LNCAP (cell line): ENCODE results near the gene TMEM255A.

Source experiments
- TF ChIP-seq, protein P1 (sequence below): fragments of 450-650 bp; IDR thresholded peaks from 2 replicates; pipeline ENCODE4 v1.5.1; 2017; ENCODE audit warnings: mild to moderate bottlenecking

The TMEM255A gene

GRCh38 chrX:120315776-120316175, 4.5 kb upstream of the TMEM255A start:
- TF ChIP-seq, protein P1, sequence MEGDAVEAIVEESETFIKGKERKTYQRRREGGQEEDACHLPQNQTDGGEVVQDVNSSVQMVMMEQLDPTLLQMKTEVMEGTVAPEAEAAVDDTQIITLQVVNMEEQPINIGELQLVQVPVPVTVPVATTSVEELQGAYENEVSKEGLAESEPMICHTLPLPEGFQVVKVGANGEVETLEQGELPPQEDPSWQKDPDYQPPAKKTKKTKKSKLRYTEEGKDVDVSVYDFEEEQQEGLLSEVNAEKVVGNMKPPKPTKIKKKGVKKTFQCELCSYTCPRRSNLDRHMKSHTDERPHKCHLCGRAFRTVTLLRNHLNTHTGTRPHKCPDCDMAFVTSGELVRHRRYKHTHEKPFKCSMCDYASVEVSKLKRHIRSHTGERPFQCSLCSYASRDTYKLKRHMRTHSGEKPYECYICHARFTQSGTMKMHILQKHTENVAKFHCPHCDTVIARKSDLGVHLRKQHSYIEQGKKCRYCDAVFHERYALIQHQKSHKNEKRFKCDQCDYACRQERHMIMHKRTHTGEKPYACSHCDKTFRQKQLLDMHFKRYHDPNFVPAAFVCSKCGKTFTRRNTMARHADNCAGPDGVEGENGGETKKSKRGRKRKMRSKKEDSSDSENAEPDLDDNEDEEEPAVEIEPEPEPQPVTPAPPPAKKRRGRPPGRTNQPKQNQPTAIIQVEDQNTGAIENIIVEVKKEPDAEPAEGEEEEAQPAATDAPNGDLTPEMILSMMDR: no peak

DNA sequence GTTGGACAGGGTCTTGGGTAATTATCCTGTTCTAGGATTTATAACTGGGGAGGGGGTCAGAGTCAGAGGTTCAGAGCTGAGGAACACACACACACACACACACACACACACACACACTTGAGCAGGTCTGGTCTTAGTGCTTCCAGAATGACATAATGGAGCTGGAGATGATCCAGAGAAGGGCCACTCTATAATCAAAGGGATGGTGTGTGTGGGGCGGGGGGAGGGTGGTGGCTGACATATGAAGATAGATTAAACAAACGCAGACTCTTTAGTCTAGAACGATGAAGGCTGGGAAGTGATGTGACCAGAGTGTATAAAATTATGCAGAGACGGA, 434 bp upstream of the TMEM255A start:
- TF ChIP-seq, protein P1: no peak

GRCh38 chrX:120309873-120310705, 1.2 kb downstream of the TMEM255A start:
- TF ChIP-seq, protein P1: no peak

DNA sequence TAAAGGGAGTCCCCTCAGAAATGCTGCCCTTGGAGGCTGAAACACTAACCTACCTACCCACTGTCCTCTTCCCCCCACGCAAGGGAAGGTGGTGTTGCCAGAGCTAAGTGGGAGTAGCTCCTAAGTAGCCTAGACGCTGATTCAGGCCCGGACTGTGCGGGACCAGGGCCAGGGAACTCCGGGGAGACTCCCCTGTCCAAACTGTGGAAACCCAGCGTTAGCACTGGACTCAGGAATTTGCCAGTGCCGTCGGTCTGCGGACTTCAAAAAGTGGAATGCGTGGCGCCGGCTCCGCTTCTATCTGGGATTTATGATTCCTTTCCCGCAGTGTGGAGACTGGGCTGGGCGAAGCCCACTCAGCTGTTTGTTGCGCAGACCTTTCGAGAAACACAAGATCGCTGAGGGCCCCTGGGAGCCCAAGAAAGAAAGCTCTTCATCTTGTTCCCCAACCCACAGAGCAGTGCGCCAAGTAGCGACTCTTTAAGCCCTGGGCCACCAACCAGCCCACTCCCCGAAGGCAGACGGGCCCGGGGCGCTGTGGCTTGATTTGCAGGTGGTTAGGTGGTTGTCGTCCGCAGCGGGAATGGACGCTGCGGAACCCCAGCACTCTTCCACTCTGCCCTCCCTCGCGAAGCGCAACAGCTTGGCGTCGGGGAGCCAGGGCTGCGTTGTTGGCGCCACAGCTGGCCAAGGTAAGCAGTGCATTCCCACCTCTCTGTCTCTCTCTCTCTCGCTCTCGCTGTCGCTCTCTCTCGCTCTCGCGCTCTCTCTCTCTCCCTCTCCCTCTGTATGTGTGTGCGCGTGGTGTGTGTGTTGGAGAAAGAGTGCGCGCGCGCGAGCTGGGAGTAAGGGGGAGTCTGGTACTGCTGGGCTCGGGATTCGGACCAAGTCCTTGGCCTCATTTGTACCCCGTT, 2.0 kb downstream of the TMEM255A start:
- TF ChIP-seq, protein P1: peak; percentile 39; the same call in 1 of the 2 replicates

GRCh38 chrX:120308558-120308957, 2.7 kb downstream of the TMEM255A start:
- TF ChIP-seq, protein P1: no peak

- TF ChIP-seq, protein P1: no peak
Observed at GRCh38 chrX:120306630-120307029, 4.6 kb downstream of the TMEM255A start.

DNA sequence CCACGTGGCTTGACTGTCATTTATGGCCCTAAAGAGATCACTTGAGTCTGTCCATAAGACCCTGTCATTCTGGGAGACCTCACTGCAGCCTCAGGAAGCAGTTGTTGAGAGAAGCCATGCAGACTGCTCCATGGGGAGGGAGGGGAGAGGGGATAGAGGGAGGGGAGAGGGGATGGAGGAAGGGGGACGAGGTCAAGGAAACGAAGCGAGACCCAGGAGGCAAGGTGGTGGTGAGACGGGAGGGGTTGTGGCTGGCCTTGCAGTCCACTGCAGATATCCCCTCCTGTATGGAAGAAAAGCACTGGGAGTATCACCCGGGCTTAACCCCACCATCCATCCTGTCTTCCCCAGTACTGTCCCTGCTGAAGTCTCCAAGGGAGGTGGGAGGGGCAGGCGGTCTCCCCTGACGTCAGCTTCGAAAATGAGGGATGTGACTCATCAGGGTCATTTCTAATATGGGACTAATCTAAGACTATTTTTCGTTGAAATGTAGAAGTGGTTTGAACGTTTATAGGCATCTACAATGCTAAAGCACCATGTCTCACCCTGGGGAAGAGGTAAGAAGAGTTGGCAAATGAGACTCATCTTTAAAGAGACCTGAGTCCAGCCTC, 5.6 kb downstream of the TMEM255A start:
- TF ChIP-seq, protein P1: no peak
